HCT116 (cell line): ENCODE data around the gene MAIP1.

ENCODE experiments used
- CTCF ChIP-seq, 3 experiments: fragments of 200-600 bp in 1 of 3; sonication (generic) in 1 of 3; IDR thresholded peaks in 2 of 3; conservative IDR thresholded peaks in 1 of 3; 2 replicates each; pipeline ENCODE4 v1.5.1; 2012 to 2017; ENCODE audit warnings: low read depth in 2 of 3, low read length in 2 of 3, antibody characterized with exemption in 1 of 3, borderline replicate concordance in 1 of 3, control low read depth in 1 of 3, mild to moderate bottlenecking in 1 of 3, mixed read lengths in 1 of 3, mixed run types in 1 of 3, moderate library complexity in 1 of 3; ENCODE audit not compliant: insufficient read depth in 1 of 3
- POLR2A ChIP-seq: IDR thresholded peaks from 2 replicates; pipeline ENCODE4 v1.7.0; 2011; ENCODE audit warnings: borderline replicate concordance; ENCODE audit not compliant: insufficient read depth, insufficient read length; ENCODE audit errors: extremely low read depth
- POLR2AphosphoS5 ChIP-seq: IDR thresholded peaks from 2 replicates; pipeline ENCODE4 v1.6.1; 2011; ENCODE audit warnings: mild to moderate bottlenecking, low read depth, low read length, moderate library complexity
- SIN3A ChIP-seq: IDR thresholded peaks from 2 replicates; pipeline ENCODE4 v1.6.1; 2012; ENCODE audit warnings: low read depth

GRCh38 chr2:199991691-199992090 is 36.3 kb downstream of the MAIP1 start:
- TF ChIP-seq CTCF (IDR thresholded peaks at IDR 0.05 in 2 of 3, conservative IDR thresholded peaks at IDR 0.05 in 1 of 3; ENCODE audit: borderline replicate concordance in 1 of 3, insufficient read depth in 1 of 3, low read depth in 2 of 3, low read length in 2 of 3) (no peak), POLR2AphosphoS5 (no peak), POLR2A (no peak), SIN3A (no peak)
